ENCODE data around the gene CDX1. TPM values are rescaled to one million over a fixed set of nuclear protein-coding genes. Genes with fewer than 3 reads are reported as not detected.

Gene CDX1
- total and polyA plus RNA-seq, 2 experiments from 2014 or later, result 43.3 to 54.6 TPM

DNA sequence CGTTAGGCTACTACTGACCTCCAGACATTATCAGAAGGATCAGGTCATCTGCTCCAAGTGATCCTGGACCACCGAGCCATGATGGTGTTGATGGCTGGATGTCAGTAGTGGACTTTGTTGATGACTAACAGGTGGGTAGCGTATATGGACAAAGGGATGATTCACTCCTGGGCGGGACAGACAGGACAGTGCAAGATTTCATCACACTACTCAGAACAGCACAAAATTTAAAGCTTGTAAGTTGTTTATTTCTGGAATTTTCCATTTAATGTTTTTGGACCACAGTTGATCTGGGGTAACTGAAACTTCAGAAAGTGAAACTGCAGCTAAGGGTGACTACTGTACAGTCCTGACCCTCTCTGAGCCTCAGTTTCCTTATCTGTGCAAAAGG lies 23.6 kb upstream of the CDX1 start:
- Histone ChIP-seq H3K4me2 (peak overlapping the region; percentile 64), H4K20me1 (ENCODE audit: insufficient read depth, poor library complexity, severe bottlenecking) (no peaks in the 10 kb centered on the region), H3K27me3 (no peaks in the 10 kb centered on the region), H2AFZ (no peak overlapping the region), H3K4me3 (no peak overlapping the region), H3K4me1 (ENCODE audit: insufficient read depth) (peaks cover 90% of the 10 kb centered on the region), H3K79me2 (peaks cover 44% of the 10 kb centered on the region), H3K9me3 (ENCODE audit: low read depth) (no peaks in the 10 kb centered on the region), H3K27ac (peak overlapping the region; percentile 93), H3K9me2 (replicated peaks; ENCODE audit: insufficient read depth) (no peaks in the 10 kb centered on the region), H3K36me3 (replicated peaks; ENCODE audit: insufficient read depth, low read depth) (no peaks in the 10 kb centered on the region)
- TF ChIP-seq EZH2phosphoT487 (IDR thresholded peaks at IDR 0.05; ENCODE audit: low read depth, severe bottlenecking, unreplicated experiment) (no peak), EZH2 (IDR thresholded peaks at IDR 0.05; ENCODE audit: borderline replicate concordance) (no peak), CTCF (IDR thresholded peaks at IDR 0.05; ENCODE audit: poor library complexity) (no peak)
- DNase-seq (ENCODE audit: low spot score), result peak; percentile 72
- 61% methylated on average over 4 of the region's 4 CpGs for WGBS (ENCODE audit: low lambda C conversion rate, missing lambda C conversion rate)

DNA sequence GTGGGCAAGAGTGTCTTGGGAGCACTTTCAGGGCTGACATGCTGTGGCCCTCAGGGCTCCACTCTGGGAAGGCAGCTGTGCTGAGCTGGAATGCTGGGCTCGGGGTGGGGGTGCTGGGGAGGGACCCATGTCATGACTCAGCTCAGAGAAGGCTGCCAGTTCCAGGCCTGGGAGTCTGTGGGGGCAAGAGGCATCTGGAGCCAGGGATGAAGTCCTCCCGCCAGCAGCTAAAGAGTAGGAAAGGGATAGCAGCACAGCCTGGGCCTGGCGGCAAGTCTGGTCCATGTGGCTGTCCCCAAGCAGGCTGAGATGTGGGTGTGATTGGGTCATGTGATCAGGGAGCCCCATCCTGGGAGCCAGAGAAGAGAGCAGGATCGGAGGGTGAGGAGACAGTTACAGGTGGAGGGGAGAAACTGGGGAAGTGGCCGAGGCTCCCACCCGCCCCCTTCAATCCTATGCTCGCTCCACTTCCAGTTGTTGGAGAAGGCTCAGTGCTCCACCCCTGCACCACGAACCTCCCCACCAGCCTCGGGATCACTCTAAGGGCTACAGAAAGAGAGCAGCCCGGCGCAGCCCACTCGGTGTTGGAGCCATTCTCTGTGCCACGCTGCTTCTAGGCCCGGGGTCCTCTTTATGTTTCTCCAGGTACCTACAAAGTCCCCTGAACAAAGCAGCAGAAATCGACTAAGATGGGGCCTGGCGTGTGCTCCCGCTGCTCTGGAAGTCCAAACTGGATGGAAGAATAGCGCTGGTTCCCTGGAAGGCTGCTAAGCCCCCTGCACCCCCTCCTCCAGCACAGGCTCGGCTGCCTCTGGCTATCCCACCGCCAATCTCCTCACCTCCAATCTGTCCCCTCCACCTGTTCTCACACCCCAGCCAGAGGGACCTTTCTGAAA lies 23.0 kb upstream of the CDX1 start:
- Histone ChIP-seq H3K4me3 (no peak overlapping the region), H3K79me2 (peaks cover 47% of the 10 kb centered on the region), H3K36me3 (replicated peaks; ENCODE audit: insufficient read depth, low read depth) (no peaks in the 10 kb centered on the region), H3K9me2 (replicated peaks; ENCODE audit: insufficient read depth) (no peaks in the 10 kb centered on the region), H4K20me1 (ENCODE audit: insufficient read depth, poor library complexity, severe bottlenecking) (no peaks in the 10 kb centered on the region), H3K27me3 (no peaks in the 10 kb centered on the region), H3K4me1 (ENCODE audit: insufficient read depth) (peaks cover 83% of the 10 kb centered on the region), H3K4me2 (peak overlapping the region; percentile 64), H2AFZ (no peak overlapping the region), H3K27ac (peak overlapping the region; percentile 93), H3K9me3 (ENCODE audit: low read depth) (no peaks in the 10 kb centered on the region)
- DNase-seq (ENCODE audit: low spot score), result peak; percentile 81
- no peak for TF ChIP-seq EZH2 (IDR thresholded peaks at IDR 0.05; ENCODE audit: borderline replicate concordance)
- TF ChIP-seq EZH2phosphoT487 (IDR thresholded peaks at IDR 0.05; ENCODE audit: low read depth, severe bottlenecking, unreplicated experiment), result no peak
- no peak for TF ChIP-seq CTCF (IDR thresholded peaks at IDR 0.05; ENCODE audit: poor library complexity)
- WGBS (ENCODE audit: low lambda C conversion rate, missing lambda C conversion rate), result 57% methylated on average over 19 of the region's 20 CpGs

- Histone ChIP-seq H3K27ac (peak overlapping the region; percentile 93), H4K20me1 (ENCODE audit: insufficient read depth, poor library complexity, severe bottlenecking) (no peaks in the 10 kb centered on the region), H3K9me3 (ENCODE audit: low read depth) (no peaks in the 10 kb centered on the region), H3K36me3 (replicated peaks; ENCODE audit: insufficient read depth, low read depth) (no peaks in the 10 kb centered on the region), H3K27me3 (no peaks in the 10 kb centered on the region), H3K9me2 (replicated peaks; ENCODE audit: insufficient read depth) (no peaks in the 10 kb centered on the region), H3K4me2 (peak overlapping the region; percentile 64), H2AFZ (no peak overlapping the region), H3K79me2 (peaks cover 54% of the 10 kb centered on the region), H3K4me1 (ENCODE audit: insufficient read depth) (peaks cover 76% of the 10 kb centered on the region), H3K4me3 (no peak overlapping the region)
- no peak for TF ChIP-seq EZH2phosphoT487 (IDR thresholded peaks at IDR 0.05; ENCODE audit: low read depth, severe bottlenecking, unreplicated experiment)
- TF ChIP-seq EZH2 (IDR thresholded peaks at IDR 0.05; ENCODE audit: borderline replicate concordance), result no peak
- no peak for TF ChIP-seq CTCF (IDR thresholded peaks at IDR 0.05; ENCODE audit: poor library complexity)
- 30% methylated on average over 10 of the region's 14 CpGs for WGBS (ENCODE audit: low lambda C conversion rate, missing lambda C conversion rate)
- DNase-seq (ENCODE audit: low spot score), result peak; percentile 57
Observed at GRCh38 chr5:150144246-150144801, 22.3 kb upstream of the CDX1 start.

All from hepatocyte (in vitro differentiated cells).